Measurements from ENCODE around the gene KLF13.

DNA sequence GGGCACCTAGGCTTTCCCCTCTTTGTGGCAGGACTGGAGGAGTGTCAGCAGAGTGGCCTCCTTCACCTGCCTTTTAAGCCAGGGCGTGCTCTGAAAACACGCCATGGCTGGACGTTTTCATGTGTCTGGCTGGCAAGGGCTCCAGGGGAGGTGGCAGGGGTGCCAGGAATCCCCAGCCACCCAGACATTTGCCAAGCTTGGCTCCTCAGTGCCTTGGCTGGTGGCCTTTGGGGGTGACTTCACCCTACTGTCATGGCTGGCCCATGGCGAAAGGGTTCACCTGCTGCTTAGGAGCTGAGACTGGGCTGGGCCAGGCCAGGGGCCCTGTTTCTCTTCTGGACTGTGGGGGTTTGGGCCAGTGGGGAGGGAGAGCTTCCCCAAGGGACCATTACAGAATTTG is 17.6 kb downstream of the KLF13 start:
- TF ChIP-seq, protein P1, sequence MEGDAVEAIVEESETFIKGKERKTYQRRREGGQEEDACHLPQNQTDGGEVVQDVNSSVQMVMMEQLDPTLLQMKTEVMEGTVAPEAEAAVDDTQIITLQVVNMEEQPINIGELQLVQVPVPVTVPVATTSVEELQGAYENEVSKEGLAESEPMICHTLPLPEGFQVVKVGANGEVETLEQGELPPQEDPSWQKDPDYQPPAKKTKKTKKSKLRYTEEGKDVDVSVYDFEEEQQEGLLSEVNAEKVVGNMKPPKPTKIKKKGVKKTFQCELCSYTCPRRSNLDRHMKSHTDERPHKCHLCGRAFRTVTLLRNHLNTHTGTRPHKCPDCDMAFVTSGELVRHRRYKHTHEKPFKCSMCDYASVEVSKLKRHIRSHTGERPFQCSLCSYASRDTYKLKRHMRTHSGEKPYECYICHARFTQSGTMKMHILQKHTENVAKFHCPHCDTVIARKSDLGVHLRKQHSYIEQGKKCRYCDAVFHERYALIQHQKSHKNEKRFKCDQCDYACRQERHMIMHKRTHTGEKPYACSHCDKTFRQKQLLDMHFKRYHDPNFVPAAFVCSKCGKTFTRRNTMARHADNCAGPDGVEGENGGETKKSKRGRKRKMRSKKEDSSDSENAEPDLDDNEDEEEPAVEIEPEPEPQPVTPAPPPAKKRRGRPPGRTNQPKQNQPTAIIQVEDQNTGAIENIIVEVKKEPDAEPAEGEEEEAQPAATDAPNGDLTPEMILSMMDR (IDR thresholded peaks at IDR 0.05; ENCODE audit: low read depth, low read length) = no peak
- TF ChIP-seq EZH2phosphoT487 (IDR thresholded peaks at IDR 0.05; ENCODE audit: low read depth) = no peak
